ENCODE data around the gene PHACTR1. TPM values are rescaled to one million over a fixed set of nuclear protein-coding genes. Genes with fewer than 3 reads are reported as not detected.
A peak's percentile ranks its signal among the peaks of the same experiment; 100 is the strongest.

The PHACTR1 gene
- total and polyA plus RNA-seq, 9 of the 15 experiments (the other 6 are each of a cell fraction or from before 2014, with no cell fraction given) = 11.5 to 32.6 (median 22.0) TPM

GRCh38 chr6:13328076-13328874 is 611.7 kb downstream of the PHACTR1 start, which contains the start of gene TBC1D7 (continued):
- TF ChIP-seq ZNF407 (IDR thresholded peaks at IDR 0.05; ENCODE audit: low read depth) = no peak
- TF ChIP-seq FOS (IDR thresholded peaks at IDR 0.05; ENCODE audit: extremely low read depth, insufficient read length) = no peak
- TF ChIP-seq BRD9 (IDR thresholded peaks at IDR 0.05; ENCODE audit: low read depth, partially characterized antibody) = no peak
- no peak for TF ChIP-seq ZNF347 (CRISPR knock-in tag; IDR thresholded peaks at IDR 0.05; ENCODE audit: low read depth)
- peak; percentile 50; the same call in 1 of the 2 replicates for TF ChIP-seq ETS1 (conservative IDR thresholded peaks at IDR 0.05; ENCODE audit: control insufficient read depth, low read depth, low read length)
- TF ChIP-seq AFF4 (CRISPR knock-in tag; IDR thresholded peaks at IDR 0.05) = peak; percentile 89; the same call in 1 of the 2 replicates
- no peak for TF ChIP-seq CHCHD3 (CRISPR knock-in tag; IDR thresholded peaks at IDR 0.05)
- no peak for TF ChIP-seq BRF1 (IDR thresholded peaks at IDR 0.05; ENCODE audit: borderline replicate concordance, extremely low read depth, insufficient read length)
- TF ChIP-seq ELF4 (CRISPR knock-in tag; IDR thresholded peaks at IDR 0.05) = 0 out of 2 replicates have a peak, but pooled peaks have one; percentile 9
- TF ChIP-seq PML (IDR thresholded peaks at IDR 0.05; ENCODE audit: low read length) = peak; percentile 78; the same call in 1 of the 2 replicates
- TF ChIP-seq JUNB (CRISPR knock-in tag; conservative IDR thresholded peaks at IDR 0.05) = no peak
- peak; percentile 98 for TF ChIP-seq PHF8 (IDR thresholded peaks at IDR 0.05; ENCODE audit: borderline replicate concordance, low read length)
- TF ChIP-seq NFE2 (IDR thresholded peaks at IDR 0.05; ENCODE audit: low read depth) = no peak
